ENCODE results near the gene SETD3.

SETD3 gene

DNA sequence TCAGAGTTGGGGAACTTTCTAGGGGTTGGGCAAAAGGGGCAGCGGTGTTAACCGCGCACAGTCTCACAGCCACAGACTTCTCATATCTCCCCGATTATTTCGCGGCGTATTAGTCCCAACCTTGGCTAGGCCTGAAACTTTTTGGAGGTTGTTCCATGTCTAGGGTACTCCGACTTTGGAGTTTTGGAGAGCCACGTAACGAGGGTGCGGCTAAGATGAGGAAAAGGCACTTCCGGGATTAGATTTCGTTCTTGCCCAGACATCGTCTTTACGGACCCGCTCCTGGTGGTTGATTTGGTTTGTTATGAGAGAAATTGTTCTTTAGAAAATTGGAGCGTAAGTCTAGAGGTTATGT lies 1.1 kb upstream of the SETD3 start:
- no peak for DNase-seq

DNA sequence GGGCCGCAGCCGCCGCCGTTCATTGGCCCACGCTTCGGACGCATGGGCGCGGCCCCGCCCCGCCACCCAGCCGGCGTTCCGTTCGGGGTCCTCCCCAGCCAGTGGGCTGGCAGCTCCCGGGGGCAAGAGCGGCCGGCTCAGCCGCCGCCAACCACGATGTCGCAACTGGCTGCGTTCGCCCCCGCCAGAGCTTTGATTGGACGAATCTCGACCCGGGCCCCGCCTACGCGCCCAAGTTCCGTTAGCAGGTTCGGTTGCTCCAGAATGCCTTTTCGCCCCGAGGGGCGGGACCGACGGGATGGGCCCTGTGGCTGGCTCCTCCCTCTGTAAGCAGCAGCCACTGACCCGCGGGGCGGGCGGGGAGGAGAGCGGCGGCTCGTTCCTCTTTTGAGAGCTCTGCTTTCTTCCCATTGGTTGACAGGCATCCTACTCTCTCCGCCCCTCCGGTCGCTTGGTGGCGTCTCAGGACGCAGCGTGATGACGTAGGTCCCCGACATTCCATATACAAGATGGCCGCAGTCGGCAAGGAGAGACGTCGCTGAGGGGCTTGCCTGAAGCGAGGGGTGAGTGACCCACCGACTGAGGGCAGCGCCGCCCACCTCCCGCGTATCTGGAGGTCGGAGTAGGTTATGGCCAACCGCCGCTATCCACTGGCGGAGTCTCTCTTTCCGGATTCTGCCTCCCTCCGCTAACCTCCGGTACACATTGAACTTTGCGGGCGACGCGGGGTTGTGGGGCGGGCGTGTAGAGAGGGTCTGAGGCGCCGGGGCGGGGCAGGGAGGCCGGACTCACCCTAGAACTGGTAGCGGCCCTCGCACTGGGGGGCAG lies 472 bp upstream of the SETD3 start, which contains the start of gene CCNK:
CCNK (plus strand) TSS at position 493 of the 828 bp plus-strand sequence. CDS start 11,269 bp downstream, outside the sequence.
- peak; percentile 100 for DNase-seq

DNA sequence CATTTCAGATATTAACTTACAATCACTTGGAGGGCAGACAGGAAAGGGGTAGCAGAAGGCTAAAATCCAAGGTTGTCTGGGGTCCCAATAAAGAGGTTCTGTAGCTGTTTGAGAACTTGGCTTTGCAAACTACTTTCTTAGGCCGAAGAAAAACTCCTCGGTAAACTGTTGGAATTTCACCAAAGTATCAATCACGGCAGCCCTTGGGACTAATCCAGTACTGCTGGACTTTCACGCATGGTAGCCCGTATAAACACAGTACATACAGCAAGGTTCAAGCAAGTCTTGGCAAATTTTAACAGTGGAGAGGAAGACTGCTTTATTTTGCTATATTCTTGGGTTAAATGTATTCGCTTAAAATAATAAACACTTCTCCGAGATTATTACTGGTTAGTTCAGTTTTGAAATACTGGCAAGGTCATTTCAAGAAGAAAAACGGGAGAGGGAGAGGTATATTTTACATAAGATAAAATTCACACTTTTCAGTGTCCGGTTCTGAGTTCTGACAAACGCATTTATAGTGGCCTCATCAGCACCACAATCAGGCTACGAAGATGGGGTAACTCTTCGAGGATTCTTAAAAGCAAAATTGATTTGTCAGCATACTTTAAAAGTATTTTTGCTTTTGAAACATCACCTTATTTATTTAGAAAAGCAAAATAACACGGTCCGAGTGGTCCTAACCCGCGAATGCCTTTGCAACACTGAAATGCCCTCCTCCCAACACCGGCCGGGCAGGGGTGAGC lies 1.3 kb downstream of the SETD3 start:
- no peak for DNase-seq

DNA sequence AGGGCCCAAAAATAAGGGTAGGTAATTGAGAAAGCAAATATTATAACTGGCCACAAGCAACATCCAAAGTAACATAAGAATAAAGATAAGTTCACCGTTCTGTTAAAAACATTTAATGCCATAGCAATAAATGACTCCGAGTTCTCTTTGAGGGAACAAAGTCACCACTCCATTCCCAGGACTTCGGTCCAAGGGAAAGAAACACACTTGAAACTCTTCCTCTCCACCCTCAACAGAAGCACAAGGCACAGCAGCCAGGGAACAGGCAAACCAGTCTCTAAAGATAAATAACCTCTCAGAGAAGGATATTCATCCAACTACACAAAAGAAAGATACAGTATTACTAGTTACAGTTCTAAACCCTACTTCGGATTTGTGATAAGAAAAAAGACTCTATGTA lies 2.5 kb downstream of the SETD3 start:
- no peak for DNase-seq

DNA sequence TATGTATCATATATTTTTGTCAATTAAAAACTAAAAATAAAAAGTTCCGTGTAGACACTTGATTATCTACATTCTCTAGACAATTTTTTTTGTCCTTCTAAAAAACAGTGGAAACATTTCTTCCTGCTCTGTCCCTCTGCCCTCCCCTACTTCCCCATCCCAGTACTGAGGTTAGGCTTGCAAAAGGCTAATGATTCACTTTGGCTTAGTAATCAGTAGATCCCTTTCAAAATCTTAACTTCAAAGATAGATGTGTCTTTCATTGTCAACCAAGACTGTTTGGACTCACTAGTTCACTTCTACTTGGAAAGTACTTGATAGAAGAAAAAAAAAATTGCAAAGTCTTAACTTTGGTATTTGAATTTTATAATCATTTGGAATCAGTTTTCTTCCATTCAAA lies 3.8 kb downstream of the SETD3 start:
- DNase-seq: no peak

DNA sequence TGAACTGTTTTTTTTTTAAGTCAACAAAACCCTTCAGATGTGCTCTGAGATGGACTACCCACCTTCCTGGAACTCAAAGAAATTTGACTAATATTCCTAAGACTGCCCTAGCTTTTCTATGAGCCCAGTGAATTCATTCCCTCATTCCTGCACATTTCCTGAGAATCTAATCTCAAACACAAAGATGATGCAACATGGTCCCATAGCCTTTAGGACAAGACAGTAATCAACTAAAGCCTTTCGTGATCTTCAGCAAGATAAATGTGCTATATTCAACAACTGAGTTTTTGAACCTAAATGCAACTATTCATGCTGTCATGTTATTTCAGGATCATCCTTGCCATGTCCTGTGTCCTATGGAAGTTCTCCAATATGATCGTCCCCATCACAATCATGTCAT lies 5.0 kb downstream of the SETD3 start:
- no peak for DNase-seq

DNA sequence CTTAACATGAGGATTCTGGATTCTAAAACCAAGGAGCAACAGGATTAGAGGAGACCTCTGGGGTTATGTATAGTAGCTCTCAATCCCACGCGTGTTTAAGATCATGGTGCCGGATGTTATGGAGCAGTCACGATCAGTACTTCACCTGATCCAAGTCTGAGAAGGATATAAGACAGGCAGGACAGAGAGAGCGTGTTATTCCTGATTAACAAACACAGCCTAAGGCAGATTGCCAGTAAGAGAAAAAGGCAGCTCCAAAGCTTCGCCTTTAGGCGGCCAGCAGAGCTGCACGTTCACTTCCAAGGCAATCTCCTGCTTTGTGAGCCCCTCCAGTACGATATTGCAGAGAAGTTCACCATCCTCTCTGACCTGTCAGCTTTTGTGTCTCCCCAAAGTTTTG lies 5.5 kb downstream of the SETD3 start:
- DNase-seq: no peak

DNA sequence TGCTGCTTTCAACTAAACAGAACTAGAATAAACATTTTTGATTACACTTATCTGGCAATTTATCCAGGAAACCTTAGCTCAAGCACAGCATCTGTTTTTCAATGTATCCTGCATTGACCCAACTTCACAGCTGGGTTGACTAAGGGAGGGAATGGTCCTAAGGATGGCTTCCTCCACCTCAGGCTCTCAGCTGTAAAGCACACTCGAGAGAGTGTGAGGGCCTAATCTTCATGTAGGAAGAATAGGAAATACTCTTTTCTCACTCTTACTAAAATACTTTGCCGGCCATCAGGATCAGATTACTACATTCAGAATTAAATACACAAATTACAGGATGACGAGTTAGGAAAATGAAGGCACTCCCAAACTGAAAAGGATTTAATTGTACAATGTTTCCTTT lies 7.2 kb downstream of the SETD3 start:
- DNase-seq: no peak

DNA sequence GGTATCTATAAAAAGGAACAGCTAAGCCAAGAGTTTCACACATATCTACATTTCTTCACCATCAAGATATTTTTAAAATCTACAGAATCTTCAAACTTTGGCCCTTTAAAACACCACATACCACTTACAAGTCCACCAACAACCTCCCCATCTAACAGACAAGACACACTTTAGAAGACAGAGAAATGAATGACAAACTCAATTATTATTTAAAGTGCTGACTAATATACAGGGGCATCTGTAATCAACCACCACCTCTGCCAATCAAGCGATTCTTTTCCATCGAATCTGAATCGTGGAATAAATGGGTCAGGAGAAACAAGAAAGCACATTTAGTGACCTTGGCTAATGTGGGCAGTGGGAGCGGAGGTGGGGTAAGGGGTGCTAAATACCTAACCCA lies 7.7 kb downstream of the SETD3 start:
- no peak for DNase-seq

DNA sequence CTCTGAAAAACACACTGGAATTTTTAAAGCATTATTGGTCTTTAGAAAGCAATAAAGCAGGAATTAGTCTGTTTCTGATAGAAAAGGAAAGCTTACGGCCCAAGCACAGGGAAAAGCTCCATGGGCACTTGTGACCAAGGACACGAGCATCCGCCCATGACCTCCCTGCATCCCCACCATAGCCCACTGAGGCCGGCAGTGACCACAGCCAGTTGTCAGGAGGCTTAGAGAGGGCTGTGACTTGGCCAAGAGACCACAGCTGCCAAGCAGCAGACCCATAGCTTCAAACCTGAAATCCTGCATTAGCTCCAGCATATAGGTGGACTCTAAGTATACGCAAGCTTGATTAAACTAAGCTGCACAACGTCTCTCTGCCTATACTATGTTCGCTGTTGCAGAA lies 8.9 kb downstream of the SETD3 start:
- no peak for DNase-seq

DNA sequence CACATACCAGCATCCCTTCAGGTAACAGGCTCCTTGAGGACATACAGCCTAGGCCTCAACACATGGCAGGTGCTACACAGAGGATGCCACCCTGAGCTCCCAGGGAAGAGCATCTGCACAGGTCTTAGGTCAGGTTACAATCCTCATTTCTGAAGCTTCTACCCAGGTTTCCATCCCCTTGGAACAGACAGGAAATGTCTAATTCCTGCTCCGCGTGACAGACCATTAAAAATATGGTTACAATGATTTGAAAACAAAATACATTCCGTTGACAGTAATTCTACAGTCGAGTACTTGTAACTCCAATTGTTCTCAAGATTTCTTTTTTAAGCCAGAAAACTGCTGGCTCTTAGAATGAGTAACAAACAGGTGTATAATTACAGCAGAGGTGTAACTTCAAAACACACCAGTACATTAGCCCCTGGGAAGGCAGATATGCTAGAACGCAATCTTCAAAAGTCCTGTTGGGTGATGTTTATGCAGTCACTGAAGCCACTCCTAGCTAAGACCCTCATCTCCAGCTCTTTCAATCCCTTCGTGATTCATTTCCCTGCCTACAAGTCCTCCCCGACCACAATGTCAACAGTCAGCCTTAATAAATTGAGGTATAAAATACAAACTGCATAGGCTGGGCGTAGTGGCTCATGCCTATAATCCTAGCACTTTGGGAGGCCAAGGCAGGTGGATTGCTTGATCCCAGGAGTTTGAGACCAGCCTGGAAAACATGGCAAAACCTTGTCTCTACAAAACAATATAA lies 11.6 kb downstream of the SETD3 start:
- DNase-seq: no peak

DNA sequence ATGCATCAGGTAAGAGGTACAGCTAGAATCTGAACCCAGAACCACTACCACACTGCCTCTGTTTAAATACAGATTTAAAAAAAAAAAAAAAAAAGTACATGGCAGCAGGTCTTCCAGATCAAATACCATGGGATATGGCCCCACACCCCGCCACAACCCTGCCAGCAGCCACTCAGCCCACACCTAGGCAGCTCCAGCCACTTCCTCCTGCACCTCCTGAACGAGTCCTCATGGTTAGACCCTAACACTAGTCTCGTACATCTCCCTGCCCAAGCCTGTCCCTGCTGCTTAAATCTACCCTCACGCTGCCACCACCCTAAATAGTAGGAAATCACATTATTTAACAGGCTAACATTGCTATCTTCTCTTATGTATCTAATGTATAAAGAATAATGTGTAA lies 12.6 kb downstream of the SETD3 start:
- DNase-seq: no peak

DNA sequence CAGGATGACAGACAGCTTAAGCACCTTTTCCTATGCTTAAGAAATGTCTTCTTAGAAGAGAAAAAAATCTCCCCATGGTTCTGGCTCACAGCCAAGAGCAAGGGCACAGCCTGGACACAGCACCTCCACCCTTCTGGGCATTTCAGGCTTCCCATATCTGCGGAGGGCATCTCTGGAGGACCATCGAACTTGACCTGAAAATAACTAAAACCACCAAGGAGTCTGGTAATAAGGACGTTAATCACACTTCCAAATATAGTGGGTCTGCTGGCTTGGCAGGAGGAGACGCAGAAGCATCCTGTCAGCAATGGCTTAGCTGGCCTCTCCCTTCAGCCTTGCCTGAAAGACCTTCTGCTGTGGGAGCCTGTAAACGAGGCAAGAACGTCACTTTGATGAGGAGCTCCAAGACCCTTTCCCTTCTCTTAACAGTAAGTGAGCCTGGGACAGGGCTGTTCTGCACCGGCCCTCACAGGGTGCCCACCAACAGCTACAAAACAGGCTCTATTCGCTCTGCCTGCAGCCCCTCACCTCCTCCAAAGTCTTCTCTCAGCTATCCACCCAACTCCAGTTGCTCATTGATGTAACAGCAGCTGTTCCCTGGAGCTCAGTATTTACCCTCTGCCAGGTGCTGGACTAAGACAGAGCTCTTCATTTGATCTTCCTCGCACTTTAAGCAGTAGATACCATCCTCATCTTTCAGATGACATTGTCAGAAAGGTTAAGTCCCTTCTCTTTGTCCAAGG lies 13.2 kb downstream of the SETD3 start:
- DNase-seq: no peak

DNA sequence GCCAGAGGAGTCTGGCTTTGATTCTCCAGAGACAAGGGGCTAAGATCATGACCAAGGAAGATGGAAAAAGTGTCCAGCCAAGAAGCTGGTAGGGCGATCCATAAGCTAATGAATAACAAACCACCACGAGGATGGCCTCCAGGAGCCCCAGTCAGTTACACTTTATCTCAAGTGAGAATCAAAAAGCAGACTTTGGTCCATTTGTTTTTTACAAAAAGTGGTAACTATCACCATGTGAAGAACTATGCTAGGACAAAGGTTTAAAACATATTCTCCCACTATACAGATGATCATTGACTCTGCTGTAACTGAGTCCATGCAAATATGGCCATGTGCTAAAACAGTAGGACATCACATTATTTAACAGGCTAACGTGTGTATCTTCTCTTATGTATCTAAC lies 13.9 kb downstream of the SETD3 start:
- DNase-seq: no peak

DNA sequence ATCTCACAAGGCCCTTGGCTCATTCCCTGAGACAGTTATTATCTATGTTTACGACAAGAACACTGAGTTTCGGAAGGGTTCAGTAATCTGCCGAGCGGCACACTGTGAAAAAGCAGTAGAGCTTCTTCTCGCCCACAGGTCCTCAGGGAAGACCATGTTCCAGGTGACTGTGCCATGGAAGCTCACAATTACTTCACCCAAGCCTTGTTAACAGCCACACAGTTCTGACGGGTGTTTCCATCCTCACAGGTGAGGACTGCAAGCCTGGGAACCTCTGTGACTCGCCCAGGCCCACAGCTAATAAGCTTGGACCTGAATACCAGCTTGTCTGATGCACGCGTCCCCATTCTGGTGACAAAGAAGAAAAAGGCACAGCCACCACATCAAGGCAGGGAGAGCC lies 15.4 kb downstream of the SETD3 start:
- DNase-seq: no peak

DNA sequence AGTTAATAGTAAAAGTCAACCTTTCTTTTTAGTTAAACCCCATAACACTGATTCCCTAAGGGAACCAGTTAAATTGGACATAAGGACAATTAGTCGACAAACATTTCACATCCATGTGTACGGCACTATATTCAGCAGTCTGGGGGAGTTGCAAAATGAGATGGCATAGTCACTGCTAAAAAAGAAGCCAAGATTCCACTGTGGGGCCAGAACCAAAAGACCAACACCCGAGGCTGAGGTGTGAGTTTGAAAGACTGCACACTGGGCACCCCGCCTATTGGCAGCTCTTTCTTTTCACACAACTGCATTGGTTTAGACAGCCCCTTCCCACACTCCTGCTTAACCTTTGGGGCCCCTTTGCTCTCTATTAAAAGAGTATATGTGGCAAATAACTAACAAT lies 16.7 kb downstream of the SETD3 start:
- DNase-seq: no peak

DNA sequence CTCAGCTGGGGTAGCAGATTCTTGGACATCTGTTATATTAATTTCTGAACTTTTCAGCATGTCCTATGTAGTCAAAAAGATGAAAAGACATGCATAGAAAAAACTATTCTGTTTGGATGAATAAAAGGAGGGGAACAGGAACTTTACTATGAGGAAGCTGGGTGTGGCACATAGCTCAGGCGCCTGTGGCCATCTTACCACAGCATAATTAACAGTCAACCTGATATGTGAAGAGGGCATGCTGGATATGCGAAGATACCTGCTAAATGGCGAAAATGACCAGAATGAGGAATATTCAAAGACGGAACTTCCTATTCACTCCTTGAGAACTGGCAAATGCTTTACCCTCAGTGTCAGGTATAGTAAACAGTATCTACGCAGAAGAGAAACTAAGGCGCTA lies 18.4 kb downstream of the SETD3 start:
- no peak for DNase-seq

DNA sequence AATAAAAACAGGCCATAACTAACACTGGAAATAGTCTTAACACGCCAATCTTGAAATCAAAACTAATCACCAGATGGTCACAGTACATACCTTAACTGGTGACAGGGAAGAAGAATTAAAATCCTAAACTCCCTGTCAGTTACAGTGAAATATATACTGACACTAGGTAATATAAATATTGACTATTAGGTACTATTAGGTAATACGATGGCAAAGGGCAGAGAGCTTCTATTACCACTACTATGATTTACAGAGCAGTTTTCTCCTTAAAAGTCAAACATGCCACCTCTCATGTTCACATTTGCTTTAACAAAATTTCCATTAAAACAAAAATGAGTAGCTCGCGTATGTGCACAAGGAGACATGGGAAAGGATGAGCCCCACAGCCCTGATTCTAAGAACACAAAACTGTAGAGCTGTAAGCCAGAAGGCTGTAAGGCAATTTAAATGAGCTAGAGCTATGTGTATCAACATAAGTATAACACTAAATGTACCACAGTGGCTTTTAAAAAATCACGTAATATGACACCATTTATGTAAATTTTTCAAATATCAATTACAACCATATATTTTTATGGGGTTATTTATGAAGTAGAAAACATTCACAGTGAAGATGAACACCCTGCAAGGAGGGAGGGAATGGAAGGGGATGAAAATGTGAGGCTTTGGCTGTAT lies 19.1 kb downstream of the SETD3 start:
- no peak for DNase-seq

DNA sequence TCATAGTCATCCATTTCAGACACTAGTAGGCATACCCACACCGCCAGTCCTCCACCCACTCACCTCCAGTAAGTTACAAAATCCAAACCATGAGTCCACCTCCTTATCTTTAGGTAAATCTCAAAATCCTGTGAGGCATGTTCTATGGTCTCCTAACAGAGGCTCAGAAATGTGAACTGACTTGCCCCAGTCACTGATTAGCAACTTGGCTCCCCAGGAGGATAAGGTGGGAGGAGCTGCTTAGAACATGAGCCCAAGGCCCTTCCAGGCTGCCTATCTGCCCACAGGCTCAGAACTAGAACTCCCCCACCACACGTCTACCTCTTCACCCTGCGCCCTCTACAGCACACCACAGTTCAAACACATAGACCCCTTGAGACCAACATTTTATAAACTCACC lies 19.9 kb downstream of the SETD3 start:
- no peak for DNase-seq

DNA sequence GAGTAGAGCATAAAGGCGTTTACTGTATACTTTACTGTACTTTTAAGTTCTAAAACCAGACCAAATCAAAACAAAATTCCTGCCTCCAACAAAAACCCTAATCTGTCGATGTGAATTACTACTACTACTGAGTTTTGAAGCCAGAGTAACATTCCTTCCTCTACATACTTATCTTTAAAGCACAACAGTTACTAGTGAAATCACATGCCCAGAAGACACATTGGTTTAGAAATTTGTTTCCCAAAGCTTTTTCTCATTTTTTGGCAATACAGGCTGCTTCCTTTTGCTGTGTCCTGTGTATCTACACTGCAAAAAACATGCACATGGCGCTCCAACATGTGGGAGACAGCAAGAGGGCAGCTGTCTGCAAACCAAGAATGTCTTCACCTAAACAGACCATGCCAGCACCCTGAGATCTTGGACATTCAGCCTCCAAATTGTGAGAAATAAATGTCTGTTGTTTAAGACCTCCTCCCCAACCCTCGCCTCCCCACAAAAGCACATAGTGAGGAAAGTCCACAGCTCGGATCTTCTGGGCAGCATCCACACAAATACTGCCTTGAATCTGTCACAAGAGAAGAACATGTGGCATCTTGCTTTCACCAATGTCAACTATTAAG lies 21.1 kb downstream of the SETD3 start:
- no peak for DNase-seq

DNA sequence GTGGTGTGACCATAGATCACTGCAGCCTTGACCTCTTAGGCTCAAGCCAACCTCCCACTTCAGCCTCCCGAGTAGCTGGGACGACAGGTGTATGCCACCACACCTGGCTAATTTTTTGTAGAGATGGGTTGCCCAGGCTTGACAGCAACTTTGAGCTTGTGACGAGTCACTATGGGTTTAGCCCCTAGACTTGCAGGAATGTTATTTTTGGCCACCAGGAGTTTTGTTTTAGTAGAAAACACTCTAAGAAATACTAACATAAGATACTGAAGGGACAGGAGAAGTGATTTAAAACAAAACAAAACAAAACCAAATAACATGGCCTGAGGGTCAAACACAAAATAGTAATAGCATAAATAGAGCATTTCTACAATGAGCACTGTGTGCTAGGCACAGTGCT lies 26.4 kb downstream of the SETD3 start:
- no peak for DNase-seq

DNA sequence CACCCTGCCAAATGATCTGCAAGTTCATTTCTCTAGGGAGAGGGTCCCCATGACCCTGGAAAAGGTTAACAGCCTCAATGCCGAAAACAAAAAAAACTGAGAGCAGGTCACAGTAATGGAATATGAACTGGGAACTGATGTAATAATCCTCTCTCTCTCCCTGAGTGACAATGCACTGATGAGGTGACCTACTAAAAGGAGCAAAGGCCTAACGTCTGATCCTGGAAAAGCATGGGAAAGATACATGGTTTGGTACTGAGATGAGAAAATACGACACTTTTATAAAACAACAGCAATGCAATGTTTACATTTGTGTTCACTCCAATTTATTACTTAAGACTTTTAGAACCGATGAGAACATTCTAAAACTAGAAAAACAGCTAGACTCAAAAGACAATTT lies 27.7 kb downstream of the SETD3 start:
- no peak for DNase-seq
